ENCODE data around the gene UBE4A. TPM values are rescaled to one million over a fixed set of nuclear protein-coding genes. Genes with fewer than 3 reads are reported as not detected.

The UBE4A gene
- total and polyA plus RNA-seq, 9 of the 15 experiments (the other 6 are each of a cell fraction or from before 2014, with no cell fraction given), result 13.5 to 45.2 (median 26.8) TPM

DNA sequence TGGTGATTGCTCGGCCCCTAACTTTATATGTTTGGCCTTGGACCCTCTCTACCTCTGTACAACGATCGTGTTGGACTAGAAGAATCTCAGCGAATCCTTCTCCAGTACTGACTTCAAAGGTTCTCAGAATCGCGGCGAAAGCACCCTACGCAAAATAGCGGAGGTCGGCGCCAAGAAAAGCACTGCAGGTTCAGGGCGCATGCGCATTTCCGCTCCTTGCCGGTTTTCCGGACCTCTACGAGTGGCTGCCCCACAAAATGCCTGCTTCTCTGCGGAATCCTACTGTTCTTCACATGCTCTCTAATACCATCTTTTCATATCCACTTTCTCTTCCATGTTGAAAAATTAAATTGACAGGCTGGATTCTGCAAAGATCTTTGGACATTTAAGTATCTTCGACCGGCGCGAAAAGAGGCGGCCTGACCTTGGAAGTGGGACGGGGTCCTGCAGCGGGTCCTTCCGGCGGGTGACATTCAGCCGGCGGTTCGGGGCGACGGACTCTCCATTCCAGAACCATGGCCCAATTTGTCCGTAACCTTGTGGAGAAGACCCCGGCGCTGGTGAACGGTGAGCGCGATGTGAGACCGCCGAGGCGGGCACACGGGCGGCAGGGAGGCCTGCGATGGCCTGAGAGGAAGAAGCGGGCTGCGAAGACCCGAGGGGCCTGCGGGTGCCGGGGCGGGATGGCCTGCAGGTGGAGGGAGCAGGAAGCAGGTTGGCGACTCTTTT, 41.9 kb downstream of the UBE4A start, which contains the start of gene ATP5MG (continued):
- TF ChIP-seq, protein P1, sequence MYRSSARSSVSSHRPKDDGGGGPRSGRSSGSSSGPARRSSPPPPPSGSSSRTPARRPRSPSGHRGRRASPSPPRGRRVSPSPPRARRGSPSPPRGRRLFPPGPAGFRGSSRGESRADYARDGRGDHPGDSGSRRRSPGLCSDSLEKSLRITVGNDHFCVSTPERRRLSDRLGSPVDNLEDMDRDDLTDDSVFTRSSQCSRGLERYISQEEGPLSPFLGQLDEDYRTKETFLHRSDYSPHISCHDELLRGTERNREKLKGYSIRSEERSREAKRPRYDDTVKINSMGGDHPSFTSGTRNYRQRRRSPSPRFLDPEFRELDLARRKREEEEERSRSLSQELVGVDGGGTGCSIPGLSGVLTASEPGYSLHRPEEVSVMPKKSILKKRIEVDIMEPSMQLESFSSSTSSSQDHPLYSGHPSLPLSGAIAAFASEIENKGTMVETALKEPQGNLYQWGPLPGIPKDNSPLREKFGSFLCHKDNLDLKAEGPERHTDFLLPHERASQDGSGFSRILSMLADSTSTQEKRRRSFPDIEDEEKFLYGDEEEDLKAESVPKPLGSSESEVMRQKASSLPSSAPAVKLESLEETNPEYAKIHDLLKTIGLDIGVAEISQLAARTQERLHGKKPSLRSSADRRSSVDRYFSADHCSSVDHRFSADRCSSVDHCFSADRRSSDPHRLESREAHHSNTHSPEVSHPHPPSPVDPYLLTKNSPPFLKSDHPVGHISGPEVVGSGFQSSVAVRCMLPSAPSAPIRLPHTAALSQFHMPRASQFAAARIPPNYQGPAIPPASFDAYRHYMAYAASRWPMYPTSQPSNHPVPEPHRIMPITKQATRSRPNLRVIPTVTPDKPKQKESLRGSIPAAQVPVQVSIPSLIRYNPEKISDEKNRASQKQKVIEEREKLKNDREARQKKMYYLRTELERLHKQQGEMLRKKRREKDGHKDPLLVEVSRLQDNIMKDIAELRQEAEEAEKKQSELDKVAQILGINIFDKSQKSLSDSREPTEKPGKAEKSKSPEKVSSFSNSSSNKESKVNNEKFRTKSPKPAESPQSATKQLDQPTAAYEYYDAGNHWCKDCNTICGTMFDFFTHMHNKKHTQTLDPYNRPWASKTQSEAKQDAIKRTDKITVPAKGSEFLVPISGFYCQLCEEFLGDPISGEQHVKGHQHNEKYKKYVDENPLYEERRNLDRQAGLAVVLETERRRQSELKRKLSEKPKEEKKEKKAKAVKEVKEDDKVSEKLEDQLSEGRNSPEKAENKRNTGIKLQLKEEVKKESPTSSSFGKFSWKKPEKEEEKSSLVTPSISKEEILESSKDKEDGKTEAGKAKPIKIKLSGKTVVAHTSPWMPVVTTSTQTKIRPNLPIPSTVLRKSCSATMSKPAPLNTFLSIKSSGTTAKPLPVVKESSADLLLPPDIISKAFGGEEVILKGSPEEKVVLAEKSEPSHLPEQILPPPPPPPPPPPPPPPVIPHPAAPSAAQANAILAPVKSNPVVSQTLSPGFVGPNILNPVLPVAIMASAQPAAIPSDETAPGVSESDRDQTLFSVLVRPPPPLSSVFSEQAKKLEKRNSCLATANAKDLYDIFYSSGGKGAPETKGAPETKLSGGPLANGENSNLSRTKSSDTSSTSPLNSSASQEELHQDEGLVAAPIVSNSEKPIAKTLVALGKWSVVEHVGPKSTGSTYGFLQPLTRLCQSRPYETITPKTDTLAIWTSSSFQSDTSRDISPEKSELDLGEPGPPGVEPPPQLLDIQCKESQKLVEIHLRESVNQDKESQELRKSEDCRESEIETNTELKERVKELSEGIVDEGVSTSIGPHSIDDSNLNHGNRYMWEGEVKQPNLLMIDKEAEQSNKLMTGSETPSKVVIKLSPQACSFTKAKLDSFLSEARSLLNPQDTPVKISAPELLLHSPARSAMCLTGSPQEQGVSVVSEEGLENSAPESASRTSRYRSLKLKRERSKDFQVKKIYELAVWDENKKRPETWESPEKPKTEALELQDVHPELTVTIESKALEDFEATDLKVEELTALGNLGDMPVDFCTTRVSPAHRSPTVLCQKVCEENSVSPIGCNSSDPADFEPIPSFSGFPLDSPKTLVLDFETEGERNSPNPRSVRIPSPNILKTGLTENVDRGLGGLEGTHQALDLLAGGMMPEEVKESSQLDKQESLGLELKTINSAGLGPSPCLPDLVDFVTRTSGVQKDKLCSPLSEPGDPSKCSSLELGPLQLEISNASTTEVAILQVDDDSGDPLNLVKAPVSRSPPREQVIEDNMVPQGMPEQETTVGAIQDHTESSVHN (IDR thresholded peaks at IDR 0.05; ENCODE audit: borderline replicate concordance in 1 of 2, low read depth in 1 of 2), result no peak
- TF ChIP-seq, protein P2, sequence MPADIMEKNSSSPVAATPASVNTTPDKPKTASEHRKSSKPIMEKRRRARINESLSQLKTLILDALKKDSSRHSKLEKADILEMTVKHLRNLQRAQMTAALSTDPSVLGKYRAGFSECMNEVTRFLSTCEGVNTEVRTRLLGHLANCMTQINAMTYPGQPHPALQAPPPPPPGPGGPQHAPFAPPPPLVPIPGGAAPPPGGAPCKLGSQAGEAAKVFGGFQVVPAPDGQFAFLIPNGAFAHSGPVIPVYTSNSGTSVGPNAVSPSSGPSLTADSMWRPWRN (IDR thresholded peaks at IDR 0.05; ENCODE audit: low read depth), result no peak
- TF ChIP-seq CBX8 (IDR thresholded peaks at IDR 0.05; ENCODE audit: borderline replicate concordance, extremely low read depth, low read depth, low read length, poor library complexity, severe bottlenecking) (no peak), ZFP36 (IDR thresholded peaks at IDR 0.05; ENCODE audit: low read depth, low read length, partially characterized antibody) (no peak), HMGN3 (IDR thresholded peaks at IDR 0.05; ENCODE audit: borderline replicate concordance, extremely low read depth, insufficient read length, low read depth, low read length) (no peak), ATF4 (CRISPR knock-in tag; IDR thresholded peaks at IDR 0.05) (no peak), ZBED1 (IDR thresholded peaks at IDR 0.05) (0 out of 2 replicates have a peak, but pooled peaks have one; percentile 17), ZC3H11A (IDR thresholded peaks at IDR 0.05; ENCODE audit: low read depth, low read length) (no peak), POLR3G (IDR thresholded peaks at IDR 0.05; ENCODE audit: extremely low read depth, insufficient read length, insufficient replicate concordance) (no peak), ZNF76 (CRISPR knock-in tag; IDR thresholded peaks at IDR 0.05; ENCODE audit: borderline replicate concordance) (no peak)
- TF ChIP-seq, protein P3, sequence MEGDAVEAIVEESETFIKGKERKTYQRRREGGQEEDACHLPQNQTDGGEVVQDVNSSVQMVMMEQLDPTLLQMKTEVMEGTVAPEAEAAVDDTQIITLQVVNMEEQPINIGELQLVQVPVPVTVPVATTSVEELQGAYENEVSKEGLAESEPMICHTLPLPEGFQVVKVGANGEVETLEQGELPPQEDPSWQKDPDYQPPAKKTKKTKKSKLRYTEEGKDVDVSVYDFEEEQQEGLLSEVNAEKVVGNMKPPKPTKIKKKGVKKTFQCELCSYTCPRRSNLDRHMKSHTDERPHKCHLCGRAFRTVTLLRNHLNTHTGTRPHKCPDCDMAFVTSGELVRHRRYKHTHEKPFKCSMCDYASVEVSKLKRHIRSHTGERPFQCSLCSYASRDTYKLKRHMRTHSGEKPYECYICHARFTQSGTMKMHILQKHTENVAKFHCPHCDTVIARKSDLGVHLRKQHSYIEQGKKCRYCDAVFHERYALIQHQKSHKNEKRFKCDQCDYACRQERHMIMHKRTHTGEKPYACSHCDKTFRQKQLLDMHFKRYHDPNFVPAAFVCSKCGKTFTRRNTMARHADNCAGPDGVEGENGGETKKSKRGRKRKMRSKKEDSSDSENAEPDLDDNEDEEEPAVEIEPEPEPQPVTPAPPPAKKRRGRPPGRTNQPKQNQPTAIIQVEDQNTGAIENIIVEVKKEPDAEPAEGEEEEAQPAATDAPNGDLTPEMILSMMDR (IDR thresholded peaks at IDR 0.05 in 2 of 3, conservative IDR thresholded peaks at IDR 0.05 in 1 of 3; ENCODE audit: insufficient read depth in 2 of 3, low read depth in 1 of 3, low read length in 3 of 3), result peak in 2 of 3 experiments; percentile 1 to 8; a peak in 1 of 6 replicates
- TF ChIP-seq, protein P4, sequence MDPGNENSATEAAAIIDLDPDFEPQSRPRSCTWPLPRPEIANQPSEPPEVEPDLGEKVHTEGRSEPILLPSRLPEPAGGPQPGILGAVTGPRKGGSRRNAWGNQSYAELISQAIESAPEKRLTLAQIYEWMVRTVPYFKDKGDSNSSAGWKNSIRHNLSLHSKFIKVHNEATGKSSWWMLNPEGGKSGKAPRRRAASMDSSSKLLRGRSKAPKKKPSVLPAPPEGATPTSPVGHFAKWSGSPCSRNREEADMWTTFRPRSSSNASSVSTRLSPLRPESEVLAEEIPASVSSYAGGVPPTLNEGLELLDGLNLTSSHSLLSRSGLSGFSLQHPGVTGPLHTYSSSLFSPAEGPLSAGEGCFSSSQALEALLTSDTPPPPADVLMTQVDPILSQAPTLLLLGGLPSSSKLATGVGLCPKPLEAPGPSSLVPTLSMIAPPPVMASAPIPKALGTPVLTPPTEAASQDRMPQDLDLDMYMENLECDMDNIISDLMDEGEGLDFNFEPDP (CRISPR knock-in tag; IDR thresholded peaks at IDR 0.05), result no peak

All from K562 (cell line).